GM23248 (cell line): ENCODE measurements around the gene BMAL1. TPM values are rescaled to one million over a fixed set of nuclear protein-coding genes. Genes with fewer than 3 reads are reported as not detected.

Experiments used
- DNase-seq: peaks from one replicate; pipeline ENCODE4 v3.0.0-alpha.2; 2015
- H2AFZ ChIP-seq: fragments of 200-600 bp; sonication (generic); 2 replicates; pipeline ENCODE4 v1.6.1; 2016; ENCODE audit warnings: antibody characterized with exemption
- H3F3A ChIP-seq: fragments of 200-600 bp; sonication (generic); 2 replicates; pipeline ENCODE4 v1.6.1; 2016; ENCODE audit warnings: mild to moderate bottlenecking, antibody characterized with exemption, mixed run types; ENCODE audit not compliant: insufficient read depth
- H3K27ac ChIP-seq: fragments of 200-600 bp; sonication (generic); 2 replicates; pipeline ENCODE4 v1.5.1; 2016; ENCODE audit warnings: mild to moderate bottlenecking
- H3K27me3 ChIP-seq: fragments of 200-600 bp; sonication (generic); replicated peaks from 2 replicates; pipeline ENCODE4 v1.6.1; 2016; ENCODE audit warnings: mild to moderate bottlenecking; ENCODE audit not compliant: insufficient read depth
- H3K36me3 ChIP-seq: fragments of 200-600 bp; sonication (generic); 2 replicates; pipeline ENCODE4 v1.6.1; 2016; ENCODE audit warnings: low read depth, mild to moderate bottlenecking
- H3K4me1 ChIP-seq: fragments of 200-600 bp; sonication (generic); 2 replicates; pipeline ENCODE4 v1.6.1; 2016; ENCODE audit warnings: mild to moderate bottlenecking; ENCODE audit not compliant: insufficient read depth
- H3K4me2 ChIP-seq: fragments of 200-600 bp; sonication (generic); one replicate; pipeline ENCODE4 v1.6.1; 2016; ENCODE audit warnings: mild to moderate bottlenecking; ENCODE audit not compliant: unreplicated experiment
- H3K4me3 ChIP-seq: fragments of 200-600 bp; sonication (generic); 2 replicates; pipeline ENCODE4 v1.5.1; 2016; ENCODE audit warnings: mild to moderate bottlenecking
- H3K79me2 ChIP-seq: fragments of 200-600 bp; sonication (generic); 2 replicates; pipeline ENCODE4 v1.6.1; 2016; ENCODE audit warnings: mild to moderate bottlenecking; ENCODE audit not compliant: insufficient read depth
- H3K9ac ChIP-seq: fragments of 200-600 bp; sonication (generic); 2 replicates; pipeline ENCODE4 v1.6.1; 2016; ENCODE audit warnings: mild to moderate bottlenecking
- H3K9me2 ChIP-seq: fragments of 200-600 bp; sonication (generic); 2 replicates; pipeline ENCODE4 v1.6.1; 2016; ENCODE audit warnings: mixed run types, mild to moderate bottlenecking, moderate library complexity; ENCODE audit not compliant: insufficient read depth
- H3K9me3 ChIP-seq: fragments of 200-600 bp; sonication (generic); one replicate; pipeline ENCODE4 v1.6.1; 2017; ENCODE audit warnings: low read depth
- H4K20me1 ChIP-seq: fragments of 200-600 bp; sonication (generic); 2 replicates; pipeline ENCODE4 v1.6.0; 2016; ENCODE audit not compliant: insufficient read depth
- EZH2 ChIP-seq: fragments of 200-600 bp; sonication (generic); IDR thresholded peaks from 2 replicates; pipeline ENCODE4 v1.6.1; 2018; ENCODE audit warnings: antibody characterized with exemption, mild to moderate bottlenecking; ENCODE audit not compliant: insufficient read depth, poor library complexity, severe bottlenecking
- EZH2phosphoT487 ChIP-seq: fragments of 200-600 bp; sonication (generic); IDR thresholded peaks from 2 replicates; pipeline ENCODE4 v1.6.1; 2018; ENCODE audit warnings: antibody characterized with exemption, moderate library complexity, mild to moderate bottlenecking, low read depth; ENCODE audit not compliant: insufficient read depth
- WGBS, 2 experiments: methylation state at CpG; one replicate each; pipeline ENCODE4 v1.1.6; 2015 to 2017; ENCODE audit warnings: low lambda C conversion rate in 2 of 2, low coverage in 1 of 2; ENCODE audit errors: missing lambda C conversion rate in 2 of 2; 5-methylcytosine and 5-hydroxymethylcytosine counted together
- in situ Hi-C: fragments of 300-500 bp; cut with MboI; formaldehyde crosslinking; loops from 2 replicates; pipeline ENCODE4 v1.15.0; 2020
- polyA plus RNA-seq: library from polyadenylated mRNA; unstranded; fragments of >200 nt; fragmentation: Nextera tagmentation; extraction: Ambion mirVana; gene quantifications from 2 replicates; pipeline ENCODE4 v1.2.1, GENCODE V29; 2016
- total RNA-seq: library from RNA; depleted of rRNA; stranded (reverse); fragments of >200 nt; shearing (Covaris generic); gene quantifications from 2 replicates; pipeline ENCODE4 v1.2.3, GENCODE V29; 2014

Gene BMAL1
- total and polyA plus RNA-seq, 2 experiments from 2014 or later, result 31.9 to 41.7 TPM

DNA sequence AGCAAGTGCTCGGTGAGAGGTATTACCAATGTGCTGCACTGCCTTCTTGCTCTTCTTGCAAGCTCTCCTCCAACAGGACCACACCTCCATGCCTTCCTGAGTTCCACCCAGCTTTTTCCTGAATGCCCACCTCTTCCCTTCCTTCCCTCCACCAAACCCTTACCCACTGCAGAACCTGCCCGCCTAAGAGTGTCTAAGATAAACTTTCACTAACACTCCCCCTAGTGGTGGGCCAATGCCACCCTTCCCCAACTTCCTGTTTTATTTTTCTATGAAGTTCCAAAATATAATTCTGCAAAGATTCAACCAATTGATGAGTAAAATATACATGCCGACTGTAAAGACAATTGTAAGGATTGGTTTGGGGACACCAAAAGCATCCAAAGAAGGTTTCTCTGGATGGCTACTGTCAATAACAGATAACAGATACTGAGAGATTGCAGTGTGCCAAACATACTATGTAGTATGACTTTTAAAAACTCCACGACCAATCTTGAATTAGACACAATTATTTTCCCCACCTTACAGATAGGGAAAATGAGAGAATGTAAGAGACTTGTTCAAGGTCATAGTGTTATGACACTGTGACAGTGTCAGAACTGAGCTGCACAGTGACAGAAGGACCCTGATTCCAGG is 38.6 kb upstream of the BMAL1 start:
- in situ Hi-C loops, result no loop called here
- DNase-seq, result peak; percentile 72
- Histone ChIP-seq H3K79me2 (no peaks in the 10 kb centered on the region), H3K4me3 (no peak overlapping the region), H3K9me2 (no peaks in the 10 kb centered on the region), H2AFZ (peak overlapping the region; percentile 40), H3K27me3 (no peaks in the 10 kb centered on the region), H4K20me1 (no peaks in the 10 kb centered on the region), H3K4me2 (no peak overlapping the region), H3F3A (no peaks in the 10 kb centered on the region), H3K9ac (no peak overlapping the region), H3K36me3 (no peaks in the 10 kb centered on the region), H3K27ac (no peak overlapping the region), H3K4me1 (peaks cover 3% of the 10 kb centered on the region; the same call in 1 of the 2 replicates), H3K9me3 (no peaks in the 10 kb centered on the region)
- no peak for TF ChIP-seq EZH2
- no peak for TF ChIP-seq EZH2phosphoT487
- WGBS, 2 experiments, result 56 to 57% methylated on average over 4 of the region's 4 CpGs

DNA sequence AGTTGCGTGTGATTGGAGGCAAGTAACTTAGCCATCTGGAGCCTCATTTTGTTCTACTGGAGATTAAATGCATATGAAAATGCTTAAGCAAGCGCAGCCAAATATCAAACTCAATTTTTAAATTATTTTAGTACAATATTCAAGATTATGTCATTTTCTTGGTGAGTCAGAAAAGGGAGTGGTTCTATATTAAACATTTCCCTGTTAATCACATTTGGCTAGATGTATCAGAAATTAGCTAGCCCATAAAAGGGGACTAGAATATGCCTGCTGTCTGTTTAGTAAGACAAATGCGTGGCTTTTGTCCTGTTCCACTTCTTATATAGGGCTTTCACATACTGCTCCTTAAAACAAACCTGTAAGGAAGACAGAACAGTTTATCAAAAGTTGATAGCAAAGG is 35.0 kb upstream of the BMAL1 start:
- no peak overlapping the region for H3K4me2 ChIP-seq
- H3K79me2 ChIP-seq, result no peaks in the 10 kb centered on the region
- WGBS, 2 experiments, result 64 to 70% methylated on average over 3 of the region's 3 CpGs
- no peak overlapping the region for H3K9ac ChIP-seq
- TF ChIP-seq EZH2phosphoT487 (no peak), EZH2 (no peak)
- no peak overlapping the region for H2AFZ ChIP-seq
- no peaks in the 10 kb centered on the region for H4K20me1 ChIP-seq
- no peaks in the 10 kb centered on the region for H3K9me2 ChIP-seq
- H3K4me1 ChIP-seq, result peaks cover 3% of the 10 kb centered on the region; the same call in 1 of the 2 replicates
- peak; percentile 41 for DNase-seq
- no peaks in the 10 kb centered on the region for H3K27me3 ChIP-seq
- H3F3A ChIP-seq, result no peaks in the 10 kb centered on the region
- no peak overlapping the region for H3K4me3 ChIP-seq
- H3K36me3 ChIP-seq, result no peaks in the 10 kb centered on the region
- H3K27ac ChIP-seq, result no peak overlapping the region
- in situ Hi-C loops, result no loop called here
- no peaks in the 10 kb centered on the region for H3K9me3 ChIP-seq

DNA sequence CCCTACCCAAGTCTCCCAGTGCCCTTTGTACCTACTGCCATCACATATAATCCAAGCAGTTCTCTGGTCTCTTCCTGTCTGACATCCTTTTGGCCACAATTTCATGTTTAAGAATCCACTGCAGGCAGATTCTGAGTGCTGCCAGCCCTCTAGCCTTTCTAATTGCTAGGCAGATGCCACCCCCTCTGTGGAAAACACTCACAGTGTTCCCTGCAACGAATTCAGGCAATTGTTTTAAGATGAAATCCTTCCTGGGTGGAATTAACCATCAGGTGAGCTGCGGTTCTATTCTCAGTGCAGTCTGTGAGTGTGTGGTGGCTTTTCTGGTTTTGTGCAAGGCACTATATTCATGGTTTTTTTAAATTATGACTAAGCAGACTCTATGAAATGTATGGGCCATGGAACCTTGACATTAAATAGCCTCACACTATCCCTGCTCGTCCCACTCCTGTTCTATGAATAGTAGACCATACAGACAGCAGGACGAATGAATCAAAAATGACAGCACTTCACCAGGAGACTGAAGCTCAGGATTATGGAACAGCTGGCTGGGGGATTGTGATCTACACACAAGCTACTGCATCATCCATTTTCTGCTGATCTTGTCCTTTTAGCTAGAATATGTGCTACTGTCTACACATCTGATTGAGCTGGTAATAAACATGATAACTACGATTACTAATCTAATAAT is 29.8 kb upstream of the BMAL1 start:
- Histone ChIP-seq H3F3A (no peaks in the 10 kb centered on the region), H4K20me1 (no peaks in the 10 kb centered on the region), H2AFZ (no peak overlapping the region), H3K4me1 (no peaks in the 10 kb centered on the region), H3K9me2 (no peaks in the 10 kb centered on the region), H3K4me2 (no peak overlapping the region), H3K36me3 (no peaks in the 10 kb centered on the region), H3K27me3 (no peaks in the 10 kb centered on the region), H3K9me3 (no peaks in the 10 kb centered on the region), H3K4me3 (no peak overlapping the region), H3K9ac (no peak overlapping the region), H3K79me2 (no peaks in the 10 kb centered on the region), H3K27ac (no peak overlapping the region)
- 67 to 73% methylated on average over 5 of the region's 5 CpGs for WGBS, 2 experiments
- no peak for DNase-seq
- TF ChIP-seq EZH2phosphoT487, result no peak
- no peak for TF ChIP-seq EZH2
- in situ Hi-C loops, result no loop called here

DNA sequence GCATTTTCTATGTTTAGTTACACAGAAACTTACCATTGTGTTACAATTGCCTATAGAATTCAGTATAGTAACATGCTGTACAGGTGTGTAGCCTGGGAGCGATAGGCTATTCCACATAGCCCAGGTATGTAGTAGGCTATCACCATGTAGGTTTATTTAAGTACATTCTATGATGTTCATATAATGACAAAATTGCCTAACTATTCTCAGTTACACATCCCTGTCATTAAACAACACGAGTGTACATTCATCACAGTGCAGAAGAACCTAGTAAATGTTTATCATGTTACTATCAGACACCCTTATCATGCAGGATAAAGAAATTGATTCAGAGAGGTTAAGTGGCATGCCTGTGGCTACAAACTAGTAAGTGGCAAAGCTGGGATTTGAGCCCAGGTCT is 28.4 kb upstream of the BMAL1 start:
- Histone ChIP-seq H3K4me1 (no peaks in the 10 kb centered on the region), H3K9me3 (no peaks in the 10 kb centered on the region), H3K9me2 (no peaks in the 10 kb centered on the region), H3K79me2 (no peaks in the 10 kb centered on the region), H3K27ac (no peak overlapping the region), H3K9ac (no peak overlapping the region), H3K27me3 (no peaks in the 10 kb centered on the region), H3K4me2 (no peak overlapping the region), H4K20me1 (no peaks in the 10 kb centered on the region), H3K4me3 (no peak overlapping the region), H3K36me3 (no peaks in the 10 kb centered on the region), H3F3A (no peaks in the 10 kb centered on the region), H2AFZ (0 out of 2 replicates have a peak overlapping the region, but pooled peaks have one; percentile 25)
- in situ Hi-C loops, result no loop called here
- 94 to 96% methylated on average over 2 of the region's 2 CpGs for WGBS, 2 experiments
- DNase-seq, result no peak
- no peak for TF ChIP-seq EZH2phosphoT487
- no peak for TF ChIP-seq EZH2
